ENCODE data around the gene MTERF4.

The MTERF4 gene

DNA sequence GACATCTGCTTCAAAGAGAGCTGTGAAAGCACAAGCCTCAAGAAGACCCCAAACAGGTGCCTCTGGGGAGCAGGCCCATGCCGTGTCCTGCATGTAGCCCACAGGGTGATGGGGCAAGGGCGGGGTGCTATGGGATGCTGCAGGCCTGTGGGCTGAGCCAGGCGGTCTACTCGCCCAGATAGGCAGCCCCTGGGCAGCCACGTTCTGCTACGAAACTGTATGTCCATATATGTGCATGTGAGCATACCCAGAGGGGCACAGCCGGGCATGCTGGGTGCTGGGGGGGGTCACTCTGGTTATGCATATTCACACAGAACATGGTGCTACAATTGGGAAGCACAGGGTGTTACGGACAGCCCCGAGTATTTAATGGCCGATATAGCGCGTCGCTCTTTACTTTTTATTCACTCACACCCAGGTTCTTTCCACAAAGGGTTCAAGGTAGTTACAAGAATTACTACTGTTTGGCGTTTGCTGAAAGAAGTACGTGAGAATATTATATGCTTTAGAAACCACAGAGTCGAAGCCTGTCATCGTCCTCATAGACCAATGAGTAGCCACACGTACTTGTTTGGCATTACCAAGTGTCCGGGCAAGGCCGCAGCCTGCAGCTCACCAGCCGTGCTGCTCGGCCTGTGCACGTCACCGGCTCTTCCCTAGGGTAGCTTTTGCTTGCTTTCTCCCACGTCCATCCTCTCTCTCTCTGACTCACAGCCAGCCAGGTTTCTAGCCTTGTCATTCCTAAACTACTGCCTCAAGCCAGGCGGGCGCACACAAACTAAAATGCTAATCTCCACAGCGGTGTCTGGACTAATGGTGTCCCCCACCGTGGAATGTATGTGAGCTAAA is 14.4 kb downstream of the MTERF4 start:
- no peak for DNase-seq

DNA sequence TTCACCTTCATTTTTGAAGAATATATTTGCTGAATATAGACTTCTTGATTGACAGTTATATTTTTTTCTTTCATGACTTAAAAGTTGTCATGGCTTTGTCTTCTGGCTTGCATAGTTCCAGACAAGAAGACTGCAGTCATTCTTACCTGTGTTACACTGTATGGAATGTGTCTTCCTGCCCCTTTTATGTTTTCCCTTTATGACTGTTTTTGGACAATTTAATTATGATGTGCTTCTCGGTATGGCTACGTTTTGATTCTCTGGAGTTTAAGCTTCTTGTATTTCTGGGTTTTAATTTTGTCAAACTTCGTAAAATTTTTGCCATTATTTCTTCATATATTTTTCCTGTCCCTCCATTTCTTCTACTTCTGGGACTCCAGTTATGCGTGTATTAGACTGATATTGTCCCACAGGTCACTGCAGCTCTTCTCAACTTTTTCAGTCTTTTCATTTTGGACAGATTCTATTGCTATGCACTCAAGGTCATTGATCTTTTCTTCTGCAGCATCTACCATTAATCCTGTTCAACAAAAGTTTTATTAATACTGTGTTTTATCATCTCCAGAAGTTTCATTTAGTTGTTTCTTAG is 17.1 kb downstream of the MTERF4 start:
- DNase-seq = no peak

DNA sequence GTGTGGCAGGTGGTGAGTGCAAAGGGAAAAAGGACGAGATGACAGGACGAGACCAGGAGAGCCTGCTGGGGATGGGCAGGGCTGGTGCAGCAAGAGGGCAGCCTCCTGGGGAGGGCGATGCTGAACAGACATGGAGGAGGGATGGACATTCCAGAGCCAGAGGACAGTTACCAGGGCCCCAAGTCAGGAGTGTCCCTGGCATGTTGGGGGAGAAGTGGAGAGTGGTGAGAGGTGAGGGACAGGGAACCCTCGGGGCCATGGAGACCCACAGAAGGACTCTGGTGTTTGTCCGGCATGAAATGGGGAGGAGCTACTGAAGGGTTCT is 19.0 kb downstream of the MTERF4 start:
- DNase-seq = no peak

DNA sequence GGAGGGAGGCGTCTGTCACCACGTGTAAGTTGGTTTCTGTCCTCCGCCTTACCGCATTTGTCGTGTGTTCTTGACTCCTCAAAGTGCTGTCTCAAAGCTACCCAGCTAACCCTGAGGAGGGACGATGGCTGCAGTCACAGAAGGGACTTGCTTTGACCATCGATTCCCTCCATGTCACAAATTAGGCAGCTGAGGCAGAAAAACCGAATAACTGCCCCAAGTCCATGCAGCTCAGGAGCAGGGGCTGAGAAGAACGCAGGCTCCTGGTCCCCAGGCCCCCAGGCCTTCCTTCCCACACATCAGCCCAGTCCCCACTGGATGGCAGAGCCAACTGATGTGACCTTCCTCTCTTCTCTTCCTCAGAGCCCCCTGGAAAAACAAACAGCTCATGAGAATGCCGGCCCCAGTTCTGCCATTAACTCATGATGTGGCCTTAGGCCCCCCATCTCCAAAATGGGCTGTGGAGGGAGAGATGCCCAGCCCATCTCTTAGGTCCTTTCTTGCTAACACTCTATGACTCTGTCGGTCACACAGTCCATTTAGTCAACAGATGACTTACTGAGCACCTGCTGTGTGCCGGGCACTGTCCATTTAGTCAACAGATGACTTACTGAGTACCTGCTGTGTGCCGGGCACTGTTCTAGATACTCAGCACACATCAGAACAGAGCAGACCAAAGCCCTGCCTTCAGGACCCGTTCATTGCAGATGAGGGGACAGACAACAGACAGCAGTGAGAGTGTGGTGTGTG is 19.6 kb downstream of the MTERF4 start:
- DNase-seq = no peak

DNA sequence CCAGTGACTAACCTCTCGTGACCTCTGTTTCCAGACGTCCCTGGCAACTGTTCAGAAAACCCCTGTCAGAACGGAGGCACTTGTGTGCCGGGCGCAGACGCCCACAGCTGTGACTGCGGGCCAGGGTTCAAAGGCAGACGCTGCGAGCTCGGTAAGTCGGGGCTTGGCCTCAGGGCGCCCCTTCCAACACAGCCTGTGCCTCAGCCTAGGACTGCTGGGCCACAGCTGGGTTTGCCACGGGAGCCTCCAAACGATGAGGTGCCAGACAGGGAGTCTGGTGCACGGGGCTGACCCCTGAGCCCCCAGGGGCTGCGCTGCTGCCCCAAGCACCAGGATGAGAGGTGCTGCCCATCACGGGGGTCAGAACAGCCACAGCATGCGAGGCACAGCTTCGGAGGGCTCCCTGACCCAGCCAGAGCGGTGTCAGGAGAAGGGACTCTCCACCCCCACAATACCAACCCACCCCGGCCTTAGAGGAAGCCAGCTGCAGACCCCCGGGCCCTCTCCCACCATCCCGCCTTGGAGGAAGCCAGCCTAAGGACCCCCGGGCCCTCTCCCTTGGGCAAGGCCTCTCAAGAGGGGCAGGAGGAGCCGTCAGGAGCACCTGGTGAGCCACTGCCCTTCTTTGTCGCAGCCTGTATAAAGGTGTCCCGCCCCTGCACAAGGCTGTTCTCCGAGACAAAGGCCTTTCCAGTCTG is 20.3 kb downstream of the MTERF4 start:
- no peak for DNase-seq

DNA sequence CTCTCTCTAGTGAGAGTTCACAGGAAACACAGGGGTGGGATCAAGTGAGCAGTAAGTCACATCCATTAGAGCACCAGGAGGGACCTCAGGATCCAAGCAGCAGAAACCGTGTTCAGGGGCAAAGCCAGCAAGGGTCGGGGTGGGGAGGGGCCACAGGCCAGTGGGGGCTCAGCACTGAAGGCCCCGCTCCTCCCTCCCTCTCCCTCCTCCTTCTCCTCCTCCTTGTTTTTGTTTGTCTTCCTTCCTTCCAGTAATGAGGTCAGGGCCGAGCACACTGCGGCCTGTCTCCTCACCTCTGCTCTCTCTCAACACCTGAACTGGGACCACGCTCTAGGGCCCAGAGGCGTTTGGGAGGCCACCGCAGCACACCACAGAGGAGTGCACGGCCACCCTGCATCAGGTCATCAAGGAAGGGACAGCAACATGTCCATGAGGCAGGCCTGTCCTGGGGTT is 20.9 kb downstream of the MTERF4 start:
- DNase-seq = no peak

DNA sequence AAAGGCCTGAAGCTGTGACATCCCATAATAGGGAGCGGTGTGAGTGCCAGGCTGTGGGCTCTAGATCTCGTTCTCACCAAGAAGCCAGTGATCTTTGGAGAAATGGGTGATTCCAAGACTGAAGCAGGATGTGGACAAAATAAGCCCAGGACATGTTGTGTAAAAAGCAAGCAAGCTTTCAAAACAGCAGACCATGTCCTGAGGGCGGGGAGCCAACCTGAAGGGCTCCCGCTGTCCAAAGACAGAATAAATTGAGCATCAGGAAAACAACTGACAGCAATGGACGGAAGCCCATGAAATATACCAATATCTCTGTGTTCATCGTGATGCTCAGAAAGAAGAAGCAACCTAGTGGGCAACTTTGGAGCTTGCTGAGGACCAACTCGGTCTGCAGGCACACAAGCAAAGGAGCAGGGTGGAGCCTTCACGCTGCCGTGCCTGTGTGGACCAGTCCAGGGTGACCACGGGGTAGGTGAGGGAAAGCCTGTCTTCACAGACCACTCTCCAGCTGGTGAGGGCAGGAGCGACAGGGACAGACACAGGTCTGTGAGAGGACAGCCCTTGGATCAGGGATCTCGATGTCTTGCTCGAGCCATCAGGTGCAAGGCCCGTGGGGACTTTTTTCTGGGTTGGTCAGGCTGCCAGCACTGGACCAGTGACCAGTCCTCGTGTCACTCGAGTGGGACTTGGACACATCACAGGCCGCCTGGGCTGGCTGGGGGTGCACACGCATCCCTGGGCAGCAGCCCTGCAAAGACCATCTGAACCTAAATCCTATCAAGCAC is 21.5 kb downstream of the MTERF4 start:
- DNase-seq = no peak

DNA sequence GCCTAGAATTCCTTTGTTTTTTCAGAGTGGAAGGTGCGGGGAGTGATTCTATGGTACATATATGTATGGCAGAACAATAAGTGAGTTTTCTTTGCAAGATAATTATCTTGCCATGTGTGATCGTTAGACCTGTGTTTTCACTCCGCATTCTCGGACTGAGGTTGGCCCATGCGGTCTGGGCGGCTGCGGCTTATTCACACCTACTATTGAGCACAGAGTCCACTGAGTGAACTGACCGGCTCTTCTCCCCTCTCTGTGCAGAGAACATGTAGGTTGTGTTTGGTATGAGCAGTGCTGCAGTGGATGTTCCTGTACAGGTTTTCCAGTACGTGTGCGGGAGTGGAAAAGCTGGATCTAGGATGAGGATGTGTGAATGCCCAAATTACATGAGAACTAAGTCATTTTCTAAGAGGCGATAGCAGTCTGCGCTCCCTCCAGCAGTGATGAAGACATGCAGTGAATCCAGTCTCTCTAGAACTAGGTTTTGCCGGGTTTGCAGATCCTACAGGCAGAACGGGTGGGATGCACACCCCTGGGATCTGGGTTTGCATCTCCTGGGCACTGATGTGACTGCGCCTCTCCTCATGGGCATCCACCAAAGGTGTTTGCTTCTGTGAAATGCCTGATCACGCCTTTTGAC is 27.1 kb downstream of the MTERF4 start:
- DNase-seq = no peak

DNA sequence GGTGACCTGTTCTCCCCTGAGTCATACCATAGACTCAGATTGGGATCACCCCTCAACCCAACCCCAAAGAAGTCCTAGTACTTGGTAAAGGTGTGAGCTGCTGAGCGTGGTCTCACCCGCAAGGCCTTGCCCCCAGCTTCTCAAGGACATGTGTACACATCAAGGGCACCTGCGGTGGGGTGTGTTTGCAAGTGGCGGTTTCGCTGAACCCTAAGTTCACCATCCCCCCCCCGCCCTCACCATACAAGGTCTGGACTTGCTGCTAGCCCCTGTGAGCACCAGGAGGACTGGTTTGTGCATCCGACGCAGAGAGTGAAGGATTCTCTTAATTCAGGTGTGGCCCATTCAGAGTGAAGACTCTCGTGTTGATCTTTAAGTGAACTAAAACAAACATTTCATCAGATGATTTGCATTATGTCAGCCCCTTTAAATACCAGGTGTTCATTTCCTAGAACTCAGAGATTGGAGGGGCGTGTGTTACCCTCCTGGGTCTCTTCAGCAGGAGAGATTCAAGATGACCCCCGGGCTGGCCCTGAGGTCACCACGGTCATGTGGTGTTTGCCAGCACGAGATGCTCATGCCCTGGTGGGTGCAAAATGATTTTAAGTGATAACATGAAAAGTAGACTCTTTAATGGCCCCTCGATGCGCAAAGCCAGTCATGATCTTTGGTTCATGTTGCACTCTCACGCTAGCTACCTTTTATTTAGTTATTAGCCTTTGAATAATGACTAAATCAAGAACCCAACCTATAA is 27.8 kb downstream of the MTERF4 start:
- no peak for DNase-seq

DNA sequence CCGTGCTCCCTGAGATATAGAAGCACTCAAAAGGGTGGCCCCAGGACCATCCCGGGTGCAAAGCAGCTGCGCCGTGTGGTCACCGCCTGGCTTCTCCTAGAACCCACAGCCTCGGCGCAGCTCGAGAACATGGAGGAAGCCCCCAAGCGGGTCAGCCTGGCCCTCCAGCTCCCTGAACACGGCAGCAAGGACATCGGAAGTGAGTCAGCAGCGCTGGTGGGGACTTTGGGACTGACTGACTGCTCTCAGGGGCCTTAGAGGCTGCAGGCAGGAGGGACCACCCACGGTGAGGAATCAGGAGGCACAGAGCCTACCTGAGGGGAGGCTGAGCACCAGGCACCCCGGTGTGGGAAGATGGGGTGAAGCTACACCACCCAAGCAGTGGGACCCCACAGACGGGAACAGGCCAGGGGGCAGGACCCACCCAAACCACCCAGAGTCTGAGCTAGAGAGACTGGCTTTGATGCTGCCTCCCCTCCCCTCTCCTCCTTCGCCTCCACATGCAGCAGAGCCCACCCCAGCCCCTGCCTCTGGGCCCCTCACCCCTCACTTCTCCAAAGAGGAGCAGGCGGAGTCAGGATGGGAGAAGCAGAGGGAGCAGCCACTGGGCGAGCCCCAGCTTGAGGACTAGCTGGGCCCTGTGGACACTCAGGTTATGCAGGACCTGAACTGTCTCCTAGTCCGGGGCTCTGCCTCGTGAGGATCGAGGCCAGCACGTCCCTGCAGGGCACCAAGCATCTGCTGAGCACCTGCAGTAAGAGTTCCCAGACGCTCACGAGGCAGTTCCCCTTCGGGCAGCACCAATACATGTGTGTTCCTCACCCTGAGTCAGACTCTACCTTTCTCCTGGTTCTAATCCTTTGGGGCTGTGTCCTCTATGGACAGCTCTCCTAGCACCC is 28.7 kb downstream of the MTERF4 start:
- DNase-seq = no peak

DNA sequence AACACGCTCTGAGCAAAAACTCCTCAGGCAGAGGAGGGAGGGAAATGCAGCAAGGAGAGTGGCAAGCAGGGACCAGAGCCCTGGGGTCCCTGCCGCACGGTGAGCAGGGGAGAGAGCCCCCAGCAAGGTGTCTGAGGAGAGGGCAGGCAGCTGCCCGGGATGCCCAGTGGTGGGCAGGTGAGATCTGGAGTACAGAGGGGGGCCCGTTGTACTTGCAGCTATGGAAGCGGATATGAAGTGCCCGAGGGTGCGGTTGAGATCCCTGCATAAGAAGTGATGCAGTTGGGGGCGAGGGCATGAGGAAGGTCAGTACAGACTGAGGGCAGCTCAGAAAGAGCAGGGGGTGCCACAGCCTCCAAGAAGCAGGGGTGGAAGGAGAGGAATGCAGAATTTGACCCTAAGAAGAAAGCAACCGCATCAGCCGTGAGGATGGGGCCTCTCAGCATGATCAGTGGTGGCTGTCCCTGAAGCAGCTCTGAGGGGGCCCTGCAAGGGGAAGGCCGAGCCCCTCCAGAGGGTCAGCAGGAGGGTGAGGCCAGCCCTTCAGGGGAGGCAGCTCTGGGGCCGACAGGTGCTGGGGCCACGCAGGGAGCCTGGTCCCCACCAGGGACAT is 29.4 kb downstream of the MTERF4 start:
- DNase-seq = no peak

DNA sequence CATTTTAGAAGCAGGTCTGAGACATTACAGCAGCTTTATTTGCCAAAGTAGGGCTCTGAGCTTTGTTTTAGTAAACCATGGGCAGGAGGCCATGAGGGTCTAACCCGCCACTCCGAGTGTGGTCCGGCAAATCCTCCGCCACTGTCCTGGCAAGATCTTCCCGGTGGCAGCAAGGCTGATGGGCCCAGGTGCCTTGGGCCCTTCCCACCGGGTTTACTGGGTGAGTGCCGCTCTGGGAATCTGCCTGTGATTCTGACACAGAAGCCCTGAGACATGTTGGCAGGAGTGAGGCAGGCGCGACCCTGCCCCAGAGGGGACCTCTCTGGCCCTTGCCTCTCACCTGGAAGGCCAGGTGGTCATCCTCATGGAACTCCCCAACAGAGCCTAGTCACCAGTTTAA is 29.9 kb downstream of the MTERF4 start:
- no peak for DNase-seq

DNA sequence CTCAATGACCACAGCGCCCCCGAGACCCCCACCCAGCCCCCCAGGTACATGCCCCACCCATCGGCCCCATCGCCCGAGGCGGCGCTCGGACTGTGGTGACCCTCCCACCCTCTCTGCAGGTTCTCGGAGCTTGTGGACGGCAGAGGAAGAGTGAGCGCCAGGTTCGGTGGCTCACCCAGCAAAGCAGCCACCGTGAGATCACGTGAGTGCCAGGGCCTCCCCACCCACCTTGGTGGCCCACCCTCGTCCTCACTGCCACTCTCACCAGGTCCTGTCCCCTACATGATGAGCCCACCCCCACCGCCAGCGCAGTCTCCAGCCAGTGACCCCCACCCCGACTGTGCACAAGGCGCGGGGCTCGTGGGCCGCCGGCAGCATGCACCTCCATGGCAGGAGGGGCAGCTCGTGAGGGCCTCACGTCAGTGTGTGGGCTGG is 30.4 kb downstream of the MTERF4 start:
- no peak for DNase-seq

DNA sequence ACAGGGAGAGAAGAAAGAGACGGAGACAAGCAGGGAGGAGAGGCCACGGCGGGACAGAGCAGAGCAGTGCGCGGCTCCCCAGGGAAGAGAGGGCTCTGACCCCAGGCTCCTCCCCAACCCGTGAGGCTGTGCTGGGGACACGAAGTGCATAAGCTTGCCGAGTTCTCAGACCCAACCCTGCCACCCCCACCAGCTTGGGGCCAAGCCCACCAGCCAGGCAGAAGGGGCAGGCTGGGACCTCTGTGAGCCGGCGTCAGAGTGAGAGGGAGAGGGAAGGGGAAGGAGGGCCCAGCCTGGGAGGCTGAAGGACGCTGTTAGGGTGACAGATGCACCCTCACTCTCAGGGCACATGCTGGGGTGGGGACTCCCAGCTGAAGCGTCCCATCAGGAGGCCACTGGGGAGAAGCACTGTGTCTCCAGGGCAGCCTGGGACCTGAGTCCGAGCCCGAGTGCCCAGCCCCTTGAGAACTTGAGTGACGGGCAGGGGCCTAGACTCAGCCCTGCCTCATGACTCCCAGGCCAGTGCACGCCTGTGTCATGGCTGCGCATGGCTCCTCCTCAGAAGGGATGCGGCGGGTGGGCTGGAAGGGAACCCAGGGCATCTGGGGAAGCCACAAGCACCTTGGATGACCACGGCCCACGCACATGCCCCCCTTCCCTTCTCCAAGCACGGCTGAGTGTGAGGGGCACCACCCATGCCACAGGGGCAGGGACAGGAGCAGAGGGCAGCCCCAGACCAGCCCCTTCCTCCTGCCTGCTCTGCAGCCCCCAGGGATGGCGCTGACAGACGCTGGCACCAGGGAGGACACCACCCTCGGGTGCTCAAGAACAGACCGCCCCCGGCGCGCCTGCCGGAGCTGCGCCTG is 31.0 kb downstream of the MTERF4 start:
- no peak for DNase-seq

DNA sequence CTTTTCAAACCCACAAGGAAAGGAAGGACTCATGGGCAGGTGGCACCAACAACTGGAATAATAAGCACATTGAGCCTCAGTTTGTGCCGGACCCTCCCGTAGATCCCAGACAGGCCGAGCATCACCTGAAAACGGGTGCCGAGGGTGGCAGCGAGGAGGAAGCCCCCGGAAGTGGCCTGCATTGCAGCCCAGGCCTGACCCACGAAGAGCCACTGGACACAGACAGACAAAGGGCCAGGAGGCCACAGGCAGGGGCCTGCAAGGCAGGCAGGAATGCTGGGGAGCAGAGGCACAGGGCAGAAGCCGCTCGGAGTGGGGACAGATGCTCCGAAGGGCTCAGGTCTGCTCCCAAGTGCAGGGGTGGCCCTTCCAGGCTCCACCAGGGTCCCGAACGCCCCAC is 31.7 kb downstream of the MTERF4 start:
- DNase-seq = no peak

DNA sequence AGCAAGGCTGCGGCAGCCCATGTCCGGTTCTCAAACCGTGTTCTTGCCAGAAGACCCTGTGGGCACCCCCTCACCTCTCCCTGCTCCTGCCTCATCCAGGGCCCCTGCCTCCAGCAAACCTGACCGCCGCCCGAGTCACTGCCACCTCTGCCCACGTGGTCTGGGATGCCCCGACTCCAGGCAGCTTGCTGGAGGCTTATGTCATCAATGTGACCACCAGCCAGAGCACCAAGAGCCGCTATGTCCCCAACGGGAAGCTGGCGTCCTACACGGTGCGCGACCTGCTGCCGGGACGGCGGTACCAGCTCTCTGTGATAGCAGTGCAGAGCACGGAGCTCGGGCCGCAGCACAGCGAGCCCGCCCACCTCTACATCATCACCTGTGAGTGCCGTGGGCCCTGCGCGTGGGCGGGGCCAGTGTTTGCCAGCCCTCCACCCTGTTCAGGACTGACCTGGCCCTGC is 32.2 kb downstream of the MTERF4 start:
- no peak for DNase-seq

DNA sequence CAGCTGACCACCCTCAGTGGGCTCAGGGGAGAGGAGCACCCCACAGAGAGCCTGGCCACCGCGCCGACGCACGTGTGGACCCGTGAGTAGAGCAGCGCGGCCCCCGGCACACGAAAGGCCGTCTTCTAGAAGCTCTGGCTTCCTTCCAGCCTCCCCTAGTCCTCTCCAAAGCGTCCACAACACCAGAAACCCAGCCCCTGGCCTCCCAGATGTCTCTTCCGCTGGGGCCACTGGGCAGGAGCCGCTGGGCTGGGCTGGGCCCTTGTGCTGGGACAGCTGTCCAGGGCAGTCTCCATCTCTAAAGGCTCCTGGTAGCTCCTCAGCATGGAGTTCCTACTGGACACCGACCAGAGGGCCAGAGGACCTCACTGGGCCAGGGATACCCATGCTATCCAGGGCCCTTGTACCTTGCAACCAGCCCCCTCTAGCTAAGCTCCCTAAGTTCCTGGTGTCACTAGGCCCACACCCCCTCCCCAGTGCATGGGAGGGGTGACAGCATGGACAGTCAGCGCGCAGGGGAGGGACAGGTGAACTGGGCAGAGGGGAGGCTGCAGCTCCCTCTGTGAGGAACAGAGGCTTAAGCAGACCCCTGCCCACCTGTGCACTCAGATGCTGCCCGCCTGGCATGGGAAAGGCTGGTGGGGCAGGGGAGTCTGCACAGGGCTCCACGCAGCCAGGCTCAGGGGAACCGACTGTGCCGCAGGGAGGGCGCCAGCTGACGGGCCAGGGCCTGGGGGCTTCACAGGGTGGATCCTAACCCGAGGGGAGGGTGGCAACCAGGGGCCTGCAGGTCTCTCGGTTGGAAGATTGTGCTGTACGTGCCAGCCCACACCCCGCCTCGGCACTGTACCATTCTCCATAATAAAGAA is 32.9 kb downstream of the MTERF4 start:
- DNase-seq = no peak
